ENCODE results near the gene PUSL1. TPM values are rescaled to one million over a fixed set of nuclear protein-coding genes. Genes with fewer than 3 reads are reported as not detected.

The PUSL1 gene
- polyA plus RNA-seq, 3 donors: 6.6 to 13.5 (median 12.8) TPM

GRCh38 chr1:1341549-1342021 lies 33.2 kb downstream of the PUSL1 start:
- WGBS, 3 donors: 90 to 94% (median 93%) methylated on average over 17 of the region's 17 CpGs
- no peak overlapping the region for H3K27ac ChIP-seq (ENCODE audit: low read depth, low read length)

GRCh38 chr1:1342061-1342562 lies 33.7 kb downstream of the PUSL1 start:
- WGBS, 3 donors: 90 to 97% (median 95%) methylated on average over 18 to 28 of the region's 28 CpGs
- H3K27ac ChIP-seq (ENCODE audit: low read depth, low read length): no peak overlapping the region

- WGBS, 3 donors: 75 to 85% (median 81%) methylated on average over 17 to 18 of the region's 18 CpGs
- H3K27ac ChIP-seq (ENCODE audit: low read depth, low read length): no peak overlapping the region
These were observed 34.3 kb downstream of the PUSL1 start for GRCh38 chr1:1342584-1343115.

GRCh38 chr1:1343811-1344421 lies 35.5 kb downstream of the PUSL1 start:
- H3K27ac ChIP-seq (ENCODE audit: low read depth, low read length): no peak overlapping the region
- 86 to 88% (median 88%) methylated on average over 20 to 24 of the region's 24 CpGs for WGBS, 3 donors

GRCh38 chr1:1344655-1345361 lies 36.4 kb downstream of the PUSL1 start:
- H3K27ac ChIP-seq (ENCODE audit: low read depth, low read length): no peak overlapping the region
- 62 to 79% (median 74%) methylated on average over 12 to 15 of the region's 15 CpGs for WGBS, 3 donors

- H3K27ac ChIP-seq (ENCODE audit: low read depth, low read length): no peak overlapping the region
- WGBS, 3 donors: 66 to 71% (median 71%) methylated on average over 16 of the region's 16 CpGs
These were observed 37.0 kb downstream of the PUSL1 start for GRCh38 chr1:1345384-1345783.

- H3K27ac ChIP-seq (ENCODE audit: low read depth, low read length): no peak overlapping the region
These were observed 37.6 kb downstream of the PUSL1 start for GRCh38 chr1:1345860-1346500.

GRCh38 chr1:1346501-1346890 lies 38.1 kb downstream of the PUSL1 start:
- no peak overlapping the region for H3K27ac ChIP-seq (ENCODE audit: low read depth, low read length)
- WGBS, 3 donors: 77 to 90% (median 89%) methylated on average over 10 of the region's 10 CpGs

More at GRCh38 chr1:1345860-1346500, 37.6 kb downstream of the PUSL1 start:
- WGBS, 3 donors: 50 to 73% (median 65%) methylated on average over 11 to 12 of the region's 12 CpGs

GRCh38 chr1:1347026-1347595 lies 38.7 kb downstream of the PUSL1 start:
- no peak overlapping the region for H3K27ac ChIP-seq (ENCODE audit: low read depth, low read length)

GRCh38 chr1:1347663-1348419 lies 39.4 kb downstream of the PUSL1 start:
- no peak overlapping the region for H3K27ac ChIP-seq (ENCODE audit: low read depth, low read length)
- 14 to 44% (median 35%) methylated on average over 26 of the region's 26 CpGs for WGBS, 3 donors

More at GRCh38 chr1:1347026-1347595, 38.7 kb downstream of the PUSL1 start:
- WGBS, 3 donors: 51 to 86% (median 86%) methylated on average over 9 to 10 of the region's 10 CpGs

GRCh38 chr1:1348420-1349255 lies 40.2 kb downstream of the PUSL1 start:
- 0 to 1% (median 0%) methylated on average over 80 to 109 of the region's 109 CpGs for WGBS, 3 donors
- no peak overlapping the region for H3K27ac ChIP-seq (ENCODE audit: low read depth, low read length)

- no peak within 1 kb of the TSS for H3K27ac ChIP-seq (ENCODE audit: low read depth, low read length)
- 0% methylated on average over 67 to 119 of the region's 122 CpGs for WGBS, 3 donors
These were observed 41.0 kb downstream of the PUSL1 start, which contains the start of gene DVL1 for GRCh38 chr1:1349256-1350012. Gene DVL1 (minus strand): TSS chr1:1349418. CDS start chr1:1349065, 353 bp downstream.

- WGBS, 3 donors: 50 to 67% (median 54%) methylated on average over 25 to 29 of the region's 29 CpGs
- H3K27ac ChIP-seq (ENCODE audit: low read depth, low read length): peak overlapping the region; percentile 26
These were observed 43.4 kb downstream of the PUSL1 start for GRCh38 chr1:1351511-1352427.

- no peak overlapping the region for H3K27ac ChIP-seq (ENCODE audit: low read depth, low read length)
- WGBS, 3 donors: 25 to 30% (median 27%) methylated on average over 4 to 5 of the region's 5 CpGs
These were observed 44.5 kb downstream of the PUSL1 start for GRCh38 chr1:1352786-1353388.
